GM19463 (cell line): Measurements from ENCODE around the gene PLEKHM3.

ENCODE experiments used
- ATAC-seq: cut with Tn5 transposase; IDR thresholded peaks from one replicate; pipeline ENCODE4 v1.9.1; 2021; ENCODE audit warnings: mild to moderate bottlenecking, moderate library complexity; ENCODE audit not compliant: unreplicated experiment

The PLEKHM3 gene

GRCh38 chr2:208025037-208025813, at the start of gene PLEKHM3:
Gene PLEKHM3, minus strand, starts transcription at chr2:208025527. Its CDS starts 23,888 bp downstream, at chr2:208001639.
- ATAC-seq, result peak; percentile 97

GRCh38 chr2:208074610-208075356, 49.5 kb upstream of the PLEKHM3 start:
- ATAC-seq, result no peak

- ATAC-seq, result peak; percentile 90
These were observed 47.0 kb upstream of the PLEKHM3 start for GRCh38 chr2:208072250-208072892.

- ATAC-seq, result no peak
These were observed 43.9 kb upstream of the PLEKHM3 start for GRCh38 chr2:208069186-208069585.

- ATAC-seq, result no peak
These were observed 40.7 kb upstream of the PLEKHM3 start for GRCh38 chr2:208066016-208066415.

- no peak for ATAC-seq
These were observed 40.1 kb upstream of the PLEKHM3 start for GRCh38 chr2:208065476-208065875.

GRCh38 chr2:208064220-208064961, 39.1 kb upstream of the PLEKHM3 start:
- ATAC-seq, result peak; percentile 62

- ATAC-seq, result no peak
These were observed 37.6 kb upstream of the PLEKHM3 start for GRCh38 chr2:208062961-208063360.

- no peak for ATAC-seq
These were observed 36.8 kb upstream of the PLEKHM3 start for GRCh38 chr2:208062113-208062512.

- no peak for ATAC-seq
These were observed 31.8 kb upstream of the PLEKHM3 start for GRCh38 chr2:208057108-208057507.

- ATAC-seq, result no peak
These were observed 24.1 kb upstream of the PLEKHM3 start for GRCh38 chr2:208049441-208049840.

GRCh38 chr2:208049006-208049405, 23.7 kb upstream of the PLEKHM3 start:
- no peak for ATAC-seq

GRCh38 chr2:208047840-208048239, 22.5 kb upstream of the PLEKHM3 start:
- no peak for ATAC-seq

- no peak for ATAC-seq
These were observed 21.4 kb upstream of the PLEKHM3 start for GRCh38 chr2:208046686-208047085.

GRCh38 chr2:208042450-208042849, 17.1 kb upstream of the PLEKHM3 start:
- ATAC-seq, result no peak

GRCh38 chr2:208042041-208042440, 16.7 kb upstream of the PLEKHM3 start:
- ATAC-seq, result no peak

- peak; percentile 88 for ATAC-seq
These were observed 15.2 kb upstream of the PLEKHM3 start for GRCh38 chr2:208040199-208041171.

- no peak for ATAC-seq
These were observed 14.2 kb upstream of the PLEKHM3 start for GRCh38 chr2:208039376-208040110.
